GM18526 (cell line): ENCODE measurements around the gene TRIM4.

Experiments used
- POLR2A ChIP-seq: IDR thresholded peaks from 3 replicates; pipeline ENCODE4 v1.6.1; 2011; ENCODE audit not compliant: insufficient read length; ENCODE audit errors: extremely low read depth

TRIM4 gene

GRCh38 chr7:99918959-99919813 is at the start of gene TRIM4:
TSS of gene TRIM4 (minus strand) at chr7:99919530. CDS start at chr7:99919401, 129 bp downstream.
- TF ChIP-seq POLR2A, result peak; percentile 89

- TF ChIP-seq POLR2A, result no peak
These were observed 39.4 kb upstream of the TRIM4 start for GRCh38 chr7:99958564-99959227.

- TF ChIP-seq POLR2A, result no peak
These were observed 35.9 kb upstream of the TRIM4 start for GRCh38 chr7:99955247-99955646.

GRCh38 chr7:99953649-99954048 is 34.3 kb upstream of the TRIM4 start:
- no peak for TF ChIP-seq POLR2A

GRCh38 chr7:99949645-99950228 is 30.4 kb upstream of the TRIM4 start:
- no peak for TF ChIP-seq POLR2A

- no peak for TF ChIP-seq POLR2A
These were observed 28.3 kb upstream of the TRIM4 start for GRCh38 chr7:99947608-99948007.

GRCh38 chr7:99944497-99945070 is 25.3 kb upstream of the TRIM4 start:
- TF ChIP-seq POLR2A, result no peak

GRCh38 chr7:99943641-99944496 is 24.5 kb upstream of the TRIM4 start:
- TF ChIP-seq POLR2A, result no peak

GRCh38 chr7:99938296-99938695 is 19.0 kb upstream of the TRIM4 start:
- TF ChIP-seq POLR2A, result no peak

- no peak for TF ChIP-seq POLR2A
These were observed 11.0 kb upstream of the TRIM4 start for GRCh38 chr7:99930376-99930775.

- TF ChIP-seq POLR2A, result no peak
These were observed 10.4 kb upstream of the TRIM4 start for GRCh38 chr7:99929730-99930053.

GRCh38 chr7:99928994-99929729 is 9.8 kb upstream of the TRIM4 start, which contains the start of gene GJC3:
TSS of gene GJC3 (minus strand) at chr7:99929620. CDS start at chr7:99929620, 0 bp downstream.
- TF ChIP-seq POLR2A, result no peak

- no peak for TF ChIP-seq POLR2A
These were observed 8.9 kb upstream of the TRIM4 start for GRCh38 chr7:99928188-99928587.

- no peak for TF ChIP-seq POLR2A
These were observed 8.2 kb upstream of the TRIM4 start for GRCh38 chr7:99927536-99927935.
